ENCODE results near the gene ZCCHC24.
A peak's percentile ranks its signal among the peaks of the same experiment; 100 is the strongest.

ZCCHC24 gene

DNA sequence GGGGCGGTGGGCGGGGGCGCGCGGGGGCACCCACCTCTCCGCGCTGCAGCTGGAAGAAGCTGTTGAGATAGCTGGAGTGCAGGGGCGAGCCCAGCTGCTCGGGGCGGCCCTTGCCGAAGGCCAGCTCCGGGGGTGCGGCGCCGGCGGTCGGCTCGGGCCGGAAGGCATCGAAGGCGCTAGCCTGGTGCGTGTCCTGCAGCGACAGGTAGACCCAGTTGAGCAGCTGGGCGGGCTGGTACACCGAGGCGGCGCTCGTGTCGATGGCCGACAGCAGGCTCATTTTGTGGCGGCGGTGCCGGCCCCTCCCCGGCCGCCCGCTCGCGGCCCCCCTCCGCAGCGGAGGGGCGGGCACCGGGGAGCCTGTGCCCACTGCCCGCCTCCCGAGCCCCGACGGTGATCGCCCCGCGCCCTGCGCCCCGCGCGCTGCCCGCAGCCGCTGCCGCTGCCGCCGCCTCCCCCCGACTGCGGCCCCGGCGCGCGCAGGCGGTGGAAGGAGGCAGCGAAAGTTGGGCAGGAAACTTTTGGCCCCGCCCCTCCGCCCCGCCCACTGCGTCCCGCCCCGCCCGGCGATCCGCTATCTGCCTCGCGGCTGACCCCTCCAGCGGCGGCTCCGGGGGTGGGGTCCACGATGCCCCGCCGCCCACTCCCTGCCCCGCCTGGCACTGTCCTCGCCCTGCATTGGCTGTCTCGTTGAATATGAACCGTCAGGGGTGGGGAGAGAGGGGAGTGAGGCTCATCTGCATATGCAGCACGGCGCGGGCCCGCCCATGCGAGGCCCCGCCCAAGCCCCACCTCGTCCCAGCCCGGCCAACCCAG, at the start of gene ZCCHC24:
Gene ZCCHC24, minus strand, starts transcription at position 464 of the 816 bp plus-strand sequence. Its CDS starts 184 bp downstream, at position 280.
- peaks cover 29% of the 10 kb centered on the region for H3K27me3 ChIP-seq (ENCODE audit: insufficient read depth, low read length)

DNA sequence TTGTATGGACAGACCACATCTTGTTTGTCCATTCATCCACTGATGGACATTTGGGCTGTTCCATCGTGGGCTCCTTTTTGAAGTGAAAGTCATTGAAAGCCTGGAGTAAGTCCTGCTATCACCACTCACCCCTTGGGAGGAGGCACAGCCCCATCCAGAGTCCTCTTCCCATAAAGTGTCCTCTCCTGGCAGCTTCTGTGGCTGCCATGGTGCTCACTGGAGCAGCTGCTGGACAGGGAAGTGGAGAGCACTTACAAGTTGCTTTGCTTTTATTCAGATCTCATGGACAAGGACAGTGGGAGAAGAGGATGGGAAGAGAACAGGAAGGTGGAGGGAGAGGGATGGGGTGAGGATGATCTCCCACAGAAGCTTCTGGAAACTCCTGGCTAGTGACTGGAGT, 48.4 kb upstream of the ZCCHC24 start:
- no peaks in the 10 kb centered on the region for H3K36me3 ChIP-seq (ENCODE audit: insufficient read depth, low read length)
- H2AFZ ChIP-seq (ENCODE audit: low read depth, low read length): no peak overlapping the region
- no peak overlapping the region for H3K4me3 ChIP-seq (ENCODE audit: low read length)
- no peaks in the 10 kb centered on the region for H3K4me1 ChIP-seq (ENCODE audit: insufficient read depth, low read length)
- H3K9me3 ChIP-seq (ENCODE audit: low read length): no peaks in the 10 kb centered on the region
- peaks cover 7% of the 10 kb centered on the region for H3K27me3 ChIP-seq (ENCODE audit: insufficient read depth, low read length)

More for the DNA sequence above, at the start of gene ZCCHC24:
- peak within 1 kb of the TSS; percentile 58 for H3K4me3 ChIP-seq (ENCODE audit: low read length)
- H2AFZ ChIP-seq (ENCODE audit: low read depth, low read length): peak within 1 kb of the TSS; percentile 91
- no peaks in the 10 kb centered on the region for H3K36me3 ChIP-seq (ENCODE audit: insufficient read depth, low read length)
- H3K9me3 ChIP-seq (ENCODE audit: low read length): no peaks in the 10 kb centered on the region
- peaks cover 16% of the 10 kb centered on the region for H3K4me1 ChIP-seq (ENCODE audit: insufficient read depth, low read length)

- no peaks in the 10 kb centered on the region for H3K36me3 ChIP-seq (ENCODE audit: insufficient read depth, low read length)
- H3K4me1 ChIP-seq (ENCODE audit: insufficient read depth, low read length): no peaks in the 10 kb centered on the region
- no peak overlapping the region for H3K4me3 ChIP-seq (ENCODE audit: low read length)
- peaks cover 7% of the 10 kb centered on the region for H3K27me3 ChIP-seq (ENCODE audit: insufficient read depth, low read length)
- H3K9me3 ChIP-seq (ENCODE audit: low read length): no peaks in the 10 kb centered on the region
- H2AFZ ChIP-seq (ENCODE audit: low read depth, low read length): no peak overlapping the region
Measured at GRCh38 chr10:79492839-79493238, 47.4 kb upstream of the ZCCHC24 start.

- H3K4me1 ChIP-seq (ENCODE audit: insufficient read depth, low read length): no peaks in the 10 kb centered on the region
- no peak overlapping the region for H3K4me3 ChIP-seq (ENCODE audit: low read length)
- no peaks in the 10 kb centered on the region for H3K9me3 ChIP-seq (ENCODE audit: low read length)
- no peak overlapping the region for H2AFZ ChIP-seq (ENCODE audit: low read depth, low read length)
- H3K36me3 ChIP-seq (ENCODE audit: insufficient read depth, low read length): no peaks in the 10 kb centered on the region
- H3K27me3 ChIP-seq (ENCODE audit: insufficient read depth, low read length): peaks cover 7% of the 10 kb centered on the region
Measured at GRCh38 chr10:79492256-79492655, 46.8 kb upstream of the ZCCHC24 start.

DNA sequence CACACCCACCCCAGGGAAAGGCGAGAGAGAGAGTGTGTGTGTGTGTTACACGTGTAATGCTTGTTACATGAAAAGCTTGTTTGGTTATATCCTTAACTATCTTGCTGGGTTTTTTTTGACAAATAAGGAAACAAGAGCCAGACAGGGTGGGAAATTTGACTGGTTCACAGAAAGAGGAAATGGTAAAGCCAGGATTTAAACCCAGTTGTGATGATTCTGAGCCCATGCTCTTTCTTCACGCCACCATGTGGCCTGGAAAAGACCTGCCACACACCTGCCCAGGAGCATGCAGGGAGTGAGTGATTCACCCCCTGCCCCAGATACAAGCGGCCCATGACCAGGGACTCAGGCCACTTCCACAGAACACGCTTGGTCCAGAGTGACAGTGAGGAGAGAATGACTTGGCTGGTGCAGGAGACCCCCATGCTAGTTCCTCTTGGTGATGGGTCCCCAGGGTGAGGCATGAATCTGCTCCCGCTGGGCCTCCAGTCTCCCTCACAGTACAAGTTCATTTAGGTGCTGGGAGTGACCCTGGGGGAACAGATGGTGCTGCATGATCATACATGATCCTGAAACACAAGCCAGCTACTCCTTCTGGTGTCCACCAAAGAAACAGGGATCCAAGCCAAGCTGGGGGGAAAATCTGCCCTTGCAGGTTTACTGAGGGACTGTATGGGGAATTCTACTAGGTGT, 45.9 kb upstream of the ZCCHC24 start:
- Histone ChIP-seq H3K27me3 (ENCODE audit: insufficient read depth, low read length) (peaks cover 7% of the 10 kb centered on the region), H2AFZ (ENCODE audit: low read depth, low read length) (no peak overlapping the region), H3K4me1 (ENCODE audit: insufficient read depth, low read length) (no peaks in the 10 kb centered on the region), H3K9me3 (ENCODE audit: low read length) (no peaks in the 10 kb centered on the region), H3K4me3 (ENCODE audit: low read length) (no peak overlapping the region), H3K36me3 (ENCODE audit: insufficient read depth, low read length) (no peaks in the 10 kb centered on the region)

DNA sequence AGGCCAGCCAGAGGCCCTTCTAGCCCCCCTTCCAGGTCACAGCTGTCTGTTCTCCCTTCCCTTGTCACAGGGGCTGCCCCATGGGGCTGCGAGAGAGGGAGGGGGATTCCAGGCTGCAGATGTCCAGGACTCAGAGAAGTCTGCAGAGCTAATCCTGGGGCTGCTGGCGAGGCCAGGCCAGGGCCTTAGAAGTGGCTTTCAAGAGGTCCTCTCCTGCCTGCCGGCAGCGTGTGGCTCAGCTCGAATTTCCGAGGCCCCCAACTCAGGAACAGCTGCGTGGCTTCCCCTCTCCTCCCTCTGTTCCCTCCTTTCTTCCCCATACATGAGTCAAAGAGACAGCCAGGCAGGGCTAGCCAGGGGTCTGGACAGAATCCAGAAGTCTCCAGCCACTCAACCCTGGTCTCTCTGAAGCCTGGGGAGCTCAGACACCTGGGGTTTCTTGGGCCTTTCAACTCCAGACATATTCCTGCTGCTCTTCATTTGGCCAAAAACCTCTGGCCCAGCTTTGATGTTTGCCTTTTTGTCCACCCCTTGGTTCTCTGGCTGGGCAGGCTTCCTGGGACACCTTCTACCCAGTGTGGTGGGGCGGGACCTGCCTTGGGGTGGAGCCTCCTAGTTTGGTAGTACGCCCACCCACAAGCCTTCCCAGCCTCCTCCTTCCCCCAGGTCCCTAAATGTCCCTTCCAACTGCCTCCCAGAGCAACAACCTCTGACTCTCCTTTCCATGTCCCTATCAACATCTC, 45.1 kb upstream of the ZCCHC24 start:
- no peak overlapping the region for H2AFZ ChIP-seq (ENCODE audit: low read depth, low read length)
- H3K36me3 ChIP-seq (ENCODE audit: insufficient read depth, low read length): no peaks in the 10 kb centered on the region
- peaks cover 7% of the 10 kb centered on the region for H3K27me3 ChIP-seq (ENCODE audit: insufficient read depth, low read length)
- H3K4me3 ChIP-seq (ENCODE audit: low read length): no peak overlapping the region
- H3K9me3 ChIP-seq (ENCODE audit: low read length): no peaks in the 10 kb centered on the region
- no peaks in the 10 kb centered on the region for H3K4me1 ChIP-seq (ENCODE audit: insufficient read depth, low read length)

- Histone ChIP-seq H3K36me3 (ENCODE audit: insufficient read depth, low read length) (no peaks in the 10 kb centered on the region), H3K4me1 (ENCODE audit: insufficient read depth, low read length) (no peaks in the 10 kb centered on the region), H3K27me3 (ENCODE audit: insufficient read depth, low read length) (peaks cover 7% of the 10 kb centered on the region), H3K4me3 (ENCODE audit: low read length) (no peak overlapping the region), H2AFZ (ENCODE audit: low read depth, low read length) (no peak overlapping the region), H3K9me3 (ENCODE audit: low read length) (no peaks in the 10 kb centered on the region)
Measured at GRCh38 chr10:79488870-79489269, 43.4 kb upstream of the ZCCHC24 start.

GRCh38 chr10:79488336-79488735, 42.9 kb upstream of the ZCCHC24 start:
- H3K36me3 ChIP-seq (ENCODE audit: insufficient read depth, low read length): no peaks in the 10 kb centered on the region
- H3K9me3 ChIP-seq (ENCODE audit: low read length): no peaks in the 10 kb centered on the region
- no peak overlapping the region for H3K4me3 ChIP-seq (ENCODE audit: low read length)
- no peak overlapping the region for H2AFZ ChIP-seq (ENCODE audit: low read depth, low read length)
- H3K27me3 ChIP-seq (ENCODE audit: insufficient read depth, low read length): peaks cover 7% of the 10 kb centered on the region
- H3K4me1 ChIP-seq (ENCODE audit: insufficient read depth, low read length): no peaks in the 10 kb centered on the region

DNA sequence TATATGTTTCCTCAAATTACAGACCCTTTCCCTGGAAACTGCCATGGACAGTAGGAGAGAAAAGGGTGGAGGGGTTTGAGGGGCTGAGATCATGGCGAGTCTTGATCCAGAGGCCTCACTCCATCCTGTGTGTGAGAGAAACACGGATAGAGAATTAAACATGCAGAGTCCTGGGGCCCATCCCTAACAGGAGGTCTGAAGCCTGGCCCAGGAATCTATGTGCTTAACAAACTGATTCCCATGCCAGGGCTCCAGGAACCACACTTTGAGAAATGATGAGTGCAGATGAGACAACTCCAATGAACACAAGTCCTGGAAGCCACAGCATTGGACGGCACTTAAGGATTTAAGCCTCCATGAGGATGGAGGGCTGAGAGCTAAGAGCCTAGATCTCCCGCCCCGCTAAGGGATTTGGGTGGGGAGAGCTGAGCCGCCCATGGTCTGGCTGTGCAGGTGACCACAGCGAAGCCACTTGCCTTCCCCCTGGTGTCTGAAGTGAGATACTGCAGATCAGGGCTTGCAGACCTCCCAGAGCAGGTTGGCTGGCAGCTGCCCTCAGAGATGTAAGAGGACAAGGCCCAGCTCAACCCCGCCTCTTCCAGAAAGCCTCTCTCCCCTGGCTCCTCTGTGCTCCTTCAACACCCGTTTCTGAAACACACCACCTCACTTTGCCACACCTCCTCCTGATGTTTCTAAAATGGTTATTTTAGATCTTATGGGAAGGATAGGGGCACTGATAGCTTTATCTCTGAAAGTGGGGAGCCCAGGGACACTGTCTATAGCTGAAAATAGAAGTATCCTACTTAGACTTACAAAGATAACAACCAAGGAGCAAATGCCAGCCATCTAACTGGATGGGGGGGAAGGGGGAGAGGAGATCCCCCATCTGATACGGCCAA, 42.1 kb upstream of the ZCCHC24 start:
- peaks cover 7% of the 10 kb centered on the region for H3K27me3 ChIP-seq (ENCODE audit: insufficient read depth, low read length)
- H3K9me3 ChIP-seq (ENCODE audit: low read length): no peaks in the 10 kb centered on the region
- H3K4me1 ChIP-seq (ENCODE audit: insufficient read depth, low read length): peaks cover 2% of the 10 kb centered on the region
- no peaks in the 10 kb centered on the region for H3K36me3 ChIP-seq (ENCODE audit: insufficient read depth, low read length)
- no peak overlapping the region for H2AFZ ChIP-seq (ENCODE audit: low read depth, low read length)
- no peak overlapping the region for H3K4me3 ChIP-seq (ENCODE audit: low read length)

GRCh38 chr10:79484476-79484875, 39.1 kb upstream of the ZCCHC24 start:
- Histone ChIP-seq H2AFZ (ENCODE audit: low read depth, low read length) (no peak overlapping the region), H3K4me1 (ENCODE audit: insufficient read depth, low read length) (peaks cover 5% of the 10 kb centered on the region), H3K36me3 (ENCODE audit: insufficient read depth, low read length) (no peaks in the 10 kb centered on the region), H3K27me3 (ENCODE audit: insufficient read depth, low read length) (peaks cover 3% of the 10 kb centered on the region), H3K4me3 (ENCODE audit: low read length) (no peak overlapping the region), H3K9me3 (ENCODE audit: low read length) (no peaks in the 10 kb centered on the region)

GRCh38 chr10:79483948-79484347, 38.5 kb upstream of the ZCCHC24 start:
- Histone ChIP-seq H3K36me3 (ENCODE audit: insufficient read depth, low read length) (no peaks in the 10 kb centered on the region), H3K4me1 (ENCODE audit: insufficient read depth, low read length) (peaks cover 5% of the 10 kb centered on the region), H3K4me3 (ENCODE audit: low read length) (no peak overlapping the region), H2AFZ (ENCODE audit: low read depth, low read length) (no peak overlapping the region), H3K9me3 (ENCODE audit: low read length) (no peaks in the 10 kb centered on the region), H3K27me3 (ENCODE audit: insufficient read depth, low read length) (peaks cover under 1% of the 10 kb centered on the region)

DNA sequence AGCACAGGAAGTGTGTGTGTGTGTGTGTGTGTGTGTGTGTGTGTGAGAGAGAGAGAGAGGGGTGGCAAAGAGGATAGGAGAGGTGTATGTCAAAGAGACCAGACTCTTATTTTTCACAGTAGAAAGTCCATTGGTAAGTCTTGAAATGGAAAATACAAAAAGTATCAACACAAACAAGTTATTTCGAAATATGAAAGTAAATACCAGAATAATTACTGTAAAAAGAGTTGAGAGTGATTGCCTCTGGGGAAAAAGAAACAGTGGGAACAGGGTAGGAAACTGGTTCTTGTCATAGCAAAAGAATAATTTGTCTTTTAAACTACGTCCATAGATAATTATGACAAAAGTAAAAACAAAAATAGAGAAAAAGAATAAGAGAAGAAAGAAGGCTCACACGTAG, 37.9 kb upstream of the ZCCHC24 start:
- H3K4me3 ChIP-seq (ENCODE audit: low read length): no peak overlapping the region
- no peak overlapping the region for H2AFZ ChIP-seq (ENCODE audit: low read depth, low read length)
- H3K27me3 ChIP-seq (ENCODE audit: insufficient read depth, low read length): no peaks in the 10 kb centered on the region
- H3K4me1 ChIP-seq (ENCODE audit: insufficient read depth, low read length): peaks cover 5% of the 10 kb centered on the region
- no peaks in the 10 kb centered on the region for H3K9me3 ChIP-seq (ENCODE audit: low read length)
- no peaks in the 10 kb centered on the region for H3K36me3 ChIP-seq (ENCODE audit: insufficient read depth, low read length)

All from neuron (in vitro differentiated cells).